Osteoblast (primary cell): ENCODE data around the gene PIK3IP1. TPM values are rescaled to one million over a fixed set of nuclear protein-coding genes. Genes with fewer than 3 reads are reported as not detected.

Experiments
- DNase-seq: peaks from one replicate; pipeline ENCODE4 v3.0.0; 2011; ENCODE audit warnings: low spot score, mixed read lengths; ENCODE audit not compliant: insufficient read length; ENCODE audit errors: missing footprints
- H2AFZ ChIP-seq: 2 replicates; pipeline ENCODE4 v1.6.0; 2011; ENCODE audit warnings: mild to moderate bottlenecking, low read length
- H3K27ac ChIP-seq: 2 replicates; pipeline ENCODE4 v1.5.1; 2011; ENCODE audit warnings: mild to moderate bottlenecking, low read depth, low read length, moderate library complexity
- H3K27me3 ChIP-seq: 2 replicates; pipeline ENCODE4 v1.6.0; 2012; ENCODE audit warnings: mild to moderate bottlenecking, control low read depth, inconsistent platforms, low read length, moderate library complexity; ENCODE audit not compliant: insufficient read depth
- H3K36me3 ChIP-seq: 2 replicates; pipeline ENCODE4 v1.5.1; 2011; ENCODE audit warnings: mild to moderate bottlenecking, low read length, control low read depth, moderate library complexity; ENCODE audit not compliant: insufficient read depth
- H3K4me1 ChIP-seq: 2 replicates; pipeline ENCODE4 v1.5.1; 2011; ENCODE audit warnings: mild to moderate bottlenecking, low read length, control low read depth, moderate library complexity; ENCODE audit not compliant: insufficient read depth
- H3K4me2 ChIP-seq: 2 replicates; pipeline ENCODE4 v1.6.0; 2011; ENCODE audit warnings: mild to moderate bottlenecking, low read length; ENCODE audit not compliant: insufficient read depth
- H3K4me3 ChIP-seq: fragments of 200-600 bp; sonication (generic); 3 replicates; pipeline ENCODE4 v1.5.1; 2012; ENCODE audit warnings: mild to moderate bottlenecking, low read length, inconsistent platforms; ENCODE audit not compliant: insufficient read depth
- H3K79me2 ChIP-seq: 2 replicates; pipeline ENCODE4 v1.6.0; 2012; ENCODE audit warnings: mild to moderate bottlenecking, low read length, control low read depth, inconsistent platforms; ENCODE audit not compliant: insufficient read depth
- H3K9me3 ChIP-seq: 2 replicates; pipeline ENCODE4 v1.5.1; 2011; ENCODE audit warnings: low read depth, low read length, control low read depth
- H4K20me1 ChIP-seq: 2 replicates; pipeline ENCODE4 v1.6.0; 2012; ENCODE audit warnings: mild to moderate bottlenecking, low read length, control low read depth; ENCODE audit not compliant: insufficient read depth
- CTCF ChIP-seq: IDR thresholded peaks from 2 replicates; pipeline ENCODE4 v1.5.1; 2011; ENCODE audit warnings: mild to moderate bottlenecking, low read depth, low read length, moderate library complexity; ENCODE audit errors: extremely low read depth
- total RNA-seq: library from RNA; depleted of rRNA; stranded (reverse); fragments of >200 nt; gene quantifications from 2 replicates; pipeline ENCODE4 v1.2.3, GENCODE V29; 2012

The PIK3IP1 gene
- total RNA-seq, 1 donor = 31.5 TPM

- H3K36me3 ChIP-seq = peaks cover 7% of the 10 kb centered on the region
- H3K27me3 ChIP-seq = no peaks in the 10 kb centered on the region
- DNase-seq = no peak
Observed at GRCh38 chr22:31287818-31288495, 4.3 kb downstream of the PIK3IP1 start.

GRCh38 chr22:31286360-31287255 lies 5.7 kb downstream of the PIK3IP1 start:
- no peaks in the 10 kb centered on the region for H3K9me3 ChIP-seq
- H2AFZ ChIP-seq = no peak overlapping the region
- H3K27ac ChIP-seq = no peak overlapping the region
- no peak for TF ChIP-seq CTCF
- H3K4me1 ChIP-seq = peaks cover 7% of the 10 kb centered on the region
- H3K4me2 ChIP-seq = no peak overlapping the region
- no peak for DNase-seq
- peaks cover 3% of the 10 kb centered on the region for H4K20me1 ChIP-seq
- no peak overlapping the region for H3K4me3 ChIP-seq
- peaks cover 7% of the 10 kb centered on the region for H3K36me3 ChIP-seq
- no peaks in the 10 kb centered on the region for H3K79me2 ChIP-seq
- H3K27me3 ChIP-seq = no peaks in the 10 kb centered on the region

More at GRCh38 chr22:31287818-31288495, 4.3 kb downstream of the PIK3IP1 start:
- H2AFZ ChIP-seq = no peak overlapping the region
- H3K27ac ChIP-seq = no peak overlapping the region
- peaks cover 3% of the 10 kb centered on the region for H4K20me1 ChIP-seq
- TF ChIP-seq CTCF = no peak
- peaks cover 19% of the 10 kb centered on the region for H3K4me1 ChIP-seq
- no peak overlapping the region for H3K4me3 ChIP-seq
- no peak overlapping the region for H3K4me2 ChIP-seq
- no peaks in the 10 kb centered on the region for H3K79me2 ChIP-seq
- H3K9me3 ChIP-seq = no peaks in the 10 kb centered on the region

- H3K79me2 ChIP-seq = no peaks in the 10 kb centered on the region
- H3K36me3 ChIP-seq = peaks cover 17% of the 10 kb centered on the region
- H3K9me3 ChIP-seq = no peaks in the 10 kb centered on the region
- no peak overlapping the region for H3K4me2 ChIP-seq
- H2AFZ ChIP-seq = no peak overlapping the region
- H3K27me3 ChIP-seq = no peaks in the 10 kb centered on the region
- TF ChIP-seq CTCF = no peak
- no peak overlapping the region for H3K4me3 ChIP-seq
- peaks cover 7% of the 10 kb centered on the region for H4K20me1 ChIP-seq
- H3K27ac ChIP-seq = no peak overlapping the region
- no peaks in the 10 kb centered on the region for H3K4me1 ChIP-seq
- no peak for DNase-seq
Observed at GRCh38 chr22:31284281-31285155, 7.8 kb downstream of the PIK3IP1 start.
